Activated CD4-positive, alpha-beta T cell treated with anti-CD3 and anti-CD28 coated beads, Interleukin-2, amount 50 U/mL, for 24 hours (primary cell): Measurements from ENCODE around the gene MRAP2.
"Not testable (repeated sequence)": the region's sequence is repeated elsewhere in the genome, so short reads cannot be mapped to it uniquely, and the experiment has no call there.

Source experiments
- DNase-seq, 2 donors: peaks; one replicate each; pipeline ENCODE4 v3.0.0-alpha.2; 2020; ENCODE audit warnings: low read depth in 1 of 2, low spot score in 1 of 2

MRAP2 gene

DNA sequence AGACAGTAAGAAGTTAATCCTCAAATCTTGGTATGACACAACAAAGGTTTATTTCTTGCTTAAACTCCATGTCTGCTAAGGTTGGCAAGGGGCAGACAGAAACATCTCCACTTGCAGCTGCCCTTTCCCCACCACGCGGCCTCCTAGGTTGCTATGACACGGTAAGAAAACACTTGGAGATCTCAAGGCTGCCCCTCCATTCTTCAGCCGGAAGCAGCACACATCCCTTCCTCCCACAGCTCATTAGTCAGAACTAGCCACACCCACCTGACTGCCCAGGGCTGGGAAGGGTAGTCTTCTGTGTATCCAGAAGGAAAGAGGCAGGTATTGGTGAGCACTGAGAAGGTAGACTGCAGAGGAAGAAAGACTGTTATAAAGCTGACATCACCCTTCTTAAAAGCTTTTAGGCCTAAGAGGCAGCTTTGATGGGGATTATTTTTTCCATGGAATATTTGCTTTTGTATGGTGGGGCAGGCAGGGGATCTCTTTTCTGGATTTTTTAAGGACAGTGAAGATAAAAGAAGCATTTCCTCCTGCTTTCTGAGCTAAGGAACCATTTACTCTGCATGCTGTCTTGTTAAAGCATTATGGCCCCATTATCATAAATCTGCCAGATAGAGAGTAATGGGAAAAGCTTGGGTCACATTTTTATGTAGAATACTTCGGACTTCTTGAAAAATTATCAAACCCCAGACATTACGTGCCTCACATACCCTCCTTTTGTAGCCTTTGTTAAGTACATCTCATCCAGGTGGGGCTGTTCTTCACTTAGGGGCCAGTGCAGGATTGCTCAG lies 41.6 kb downstream of the MRAP2 start:
- DNase-seq, result no peak

DNA sequence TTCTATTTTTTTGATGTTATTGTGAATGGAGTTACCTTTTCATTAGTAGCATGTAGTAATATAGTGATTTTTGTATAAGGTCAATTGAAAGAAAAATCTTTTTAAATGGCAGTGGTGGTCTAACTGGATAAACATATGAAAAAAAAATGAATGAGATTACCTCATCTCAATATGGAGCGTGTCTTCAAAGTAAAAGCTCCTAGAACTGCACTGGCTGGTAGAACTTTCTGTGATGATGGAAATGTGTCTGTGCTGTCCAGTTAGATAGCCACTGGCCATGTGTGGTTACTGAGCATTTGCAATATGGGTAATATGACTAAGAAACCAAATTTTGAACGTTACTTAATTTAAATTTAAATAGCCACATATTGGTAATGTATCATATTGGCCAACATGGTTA lies 44.1 kb downstream of the MRAP2 start:
- DNase-seq, result no peak

DNA sequence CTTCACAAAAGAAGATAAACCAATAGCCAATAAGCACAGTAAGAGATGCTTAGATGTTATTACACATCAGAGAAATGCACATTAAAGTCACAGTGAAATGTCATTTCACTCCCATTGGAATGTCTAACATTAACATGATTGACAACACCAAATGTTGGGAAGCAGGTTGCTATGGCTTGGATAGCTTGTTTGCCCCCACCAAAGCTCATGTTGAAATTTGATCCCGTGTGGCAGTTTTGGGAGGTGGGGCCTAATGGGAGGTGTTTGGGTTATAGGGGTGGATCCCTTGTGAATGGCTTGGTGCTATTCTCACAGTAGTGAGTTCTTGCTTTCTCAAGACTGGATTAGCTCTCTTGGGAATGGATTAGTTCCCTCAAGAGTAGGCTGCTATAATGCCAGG lies 44.8 kb downstream of the MRAP2 start:
- no peak for DNase-seq

DNA sequence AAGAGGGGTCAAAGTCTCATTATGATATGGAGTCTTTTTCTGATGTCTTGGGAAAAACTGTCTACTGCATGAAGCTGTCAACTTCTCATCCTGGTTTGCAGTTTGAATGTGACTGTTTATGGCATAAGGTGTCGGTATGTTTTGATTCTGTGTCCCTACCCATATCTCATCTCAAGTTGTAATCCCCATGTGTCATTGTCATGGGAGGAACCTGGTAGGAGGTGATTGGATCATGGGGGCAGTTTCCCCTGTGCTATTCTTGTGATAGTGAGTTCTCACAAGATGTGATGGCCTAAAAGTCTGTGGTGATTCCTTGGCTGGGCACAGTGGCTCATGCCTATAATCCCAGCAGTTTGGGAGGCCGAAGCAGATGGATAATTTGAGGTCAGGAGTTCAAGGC lies 47.6 kb downstream of the MRAP2 start:
- no peak for DNase-seq

DNA sequence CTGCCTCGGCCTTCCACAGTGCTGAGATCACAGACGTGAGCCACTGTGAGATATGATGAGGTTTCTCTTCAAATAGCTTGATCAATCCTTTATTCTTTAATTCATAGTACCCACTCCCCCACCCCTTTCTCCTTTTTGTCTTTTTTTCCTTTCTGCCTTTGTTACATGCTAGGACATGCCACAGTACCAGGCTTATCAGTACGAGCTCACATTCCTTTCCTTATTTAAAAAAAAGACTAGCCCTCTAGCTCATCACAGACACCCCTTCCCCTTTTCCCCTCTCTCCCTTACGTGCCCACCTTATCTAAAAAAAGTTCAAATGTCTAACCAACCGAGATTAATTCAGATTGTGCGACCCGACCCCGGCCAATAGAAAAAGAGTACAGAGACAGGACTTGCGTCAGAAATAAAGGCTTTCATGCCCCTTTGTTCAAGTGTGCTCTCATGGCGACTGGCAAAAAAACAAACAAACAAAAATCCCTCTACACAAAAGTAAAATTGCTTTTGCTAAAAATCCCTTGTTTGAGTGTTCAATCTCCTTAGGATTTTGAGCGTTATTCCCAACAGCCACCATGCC lies 49.2 kb downstream of the MRAP2 start:
- no peak for DNase-seq

DNA sequence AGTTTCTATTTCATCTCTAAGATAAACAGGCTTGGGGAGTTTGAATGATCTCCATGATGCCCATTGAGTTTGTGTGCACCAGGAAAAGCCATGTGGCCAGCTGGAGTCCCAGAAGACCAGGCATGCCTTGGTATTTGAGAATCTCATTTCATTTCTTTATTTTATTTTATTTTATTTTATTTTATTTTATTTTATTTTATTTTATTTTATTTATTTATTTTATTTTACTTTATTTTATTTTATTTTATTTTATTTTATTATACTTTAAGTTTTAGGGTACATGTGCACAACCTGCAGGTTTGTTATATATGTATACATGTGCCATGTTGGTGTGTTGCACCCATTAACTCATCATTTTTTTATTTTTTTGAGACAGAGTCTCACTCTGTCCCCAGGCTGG lies 51.1 kb downstream of the MRAP2 start:
- DNase-seq, result not testable (repeated sequence)

DNA sequence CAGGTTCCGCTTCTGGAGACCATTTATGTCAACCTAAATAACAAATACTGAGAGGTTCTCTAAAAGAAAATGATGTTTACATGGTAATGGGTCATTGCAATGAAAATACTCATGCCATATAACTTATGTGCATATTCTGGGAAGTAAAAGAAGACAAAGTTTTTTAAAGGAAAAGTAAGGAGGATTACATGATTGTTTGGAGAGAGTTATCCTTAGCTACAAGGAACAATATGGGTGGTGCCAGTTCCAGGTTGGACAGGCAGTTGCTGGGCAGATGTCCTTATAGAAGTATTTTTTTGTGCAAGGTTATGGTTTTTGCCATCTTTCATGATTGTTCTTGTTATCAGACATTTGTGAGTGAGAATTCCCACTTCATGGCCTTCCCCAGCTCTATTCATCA lies 52.5 kb downstream of the MRAP2 start:
- DNase-seq, result no peak

DNA sequence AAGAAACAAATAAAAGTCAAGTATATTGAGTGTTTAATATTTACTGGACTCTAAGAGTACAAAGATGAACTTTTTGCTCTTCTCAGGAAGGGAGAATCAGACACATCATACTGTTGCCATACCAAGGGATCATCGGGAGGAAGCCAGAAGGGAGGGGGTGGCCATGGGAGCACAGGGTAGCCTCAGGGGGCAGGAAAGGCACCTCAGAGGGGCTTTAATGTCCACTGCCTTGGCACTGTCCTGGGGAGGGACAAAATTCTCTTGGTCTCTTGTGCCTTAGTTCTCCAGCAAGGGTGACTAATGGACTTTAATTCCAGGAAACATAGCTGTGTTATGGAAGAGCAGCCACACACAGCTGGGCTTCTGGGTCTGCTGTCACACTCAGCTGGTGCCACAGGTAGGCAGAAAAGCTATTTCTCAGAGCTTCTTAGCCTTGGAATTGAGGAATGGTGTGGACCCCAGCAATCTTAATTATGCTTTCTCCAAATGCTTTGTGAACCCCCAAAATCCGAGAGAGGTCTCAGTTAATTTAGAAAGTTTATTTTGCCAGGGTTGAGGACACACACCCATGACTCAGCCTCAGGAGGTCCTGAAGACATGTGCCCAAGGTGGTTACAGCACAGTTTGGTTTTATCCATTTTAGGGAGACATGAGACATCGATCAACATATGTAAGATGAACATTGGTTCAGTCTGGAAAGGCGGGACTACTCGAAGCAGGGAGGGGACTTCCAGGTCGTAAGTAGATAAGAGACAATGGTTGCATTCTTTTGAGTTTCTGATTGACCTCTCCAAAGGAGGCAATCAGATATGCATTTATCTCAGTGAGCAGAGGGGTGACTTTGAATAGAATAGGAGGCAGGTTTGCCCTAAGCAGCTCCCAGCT lies 53.2 kb downstream of the MRAP2 start:
- no peak for DNase-seq

DNA sequence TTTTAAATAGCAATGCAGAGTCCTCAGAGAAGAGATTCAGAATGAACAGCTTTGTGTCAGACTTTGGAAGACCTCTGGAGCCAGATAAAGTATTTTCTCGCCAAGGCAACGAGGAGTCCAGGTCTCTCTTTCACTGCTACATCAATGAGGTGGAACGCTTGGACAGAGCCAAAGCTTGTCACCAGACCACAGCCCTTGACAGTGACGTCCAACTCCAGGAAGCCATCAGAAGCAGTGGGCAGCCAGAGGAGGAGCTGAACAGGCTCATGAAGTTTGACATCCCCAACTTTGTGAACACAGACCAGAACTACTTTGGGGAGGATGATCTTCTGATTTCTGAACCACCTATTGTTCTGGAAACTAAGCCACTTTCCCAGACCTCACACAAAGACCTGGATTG lies 55.5 kb downstream of the MRAP2 start:
- no peak for DNase-seq

DNA sequence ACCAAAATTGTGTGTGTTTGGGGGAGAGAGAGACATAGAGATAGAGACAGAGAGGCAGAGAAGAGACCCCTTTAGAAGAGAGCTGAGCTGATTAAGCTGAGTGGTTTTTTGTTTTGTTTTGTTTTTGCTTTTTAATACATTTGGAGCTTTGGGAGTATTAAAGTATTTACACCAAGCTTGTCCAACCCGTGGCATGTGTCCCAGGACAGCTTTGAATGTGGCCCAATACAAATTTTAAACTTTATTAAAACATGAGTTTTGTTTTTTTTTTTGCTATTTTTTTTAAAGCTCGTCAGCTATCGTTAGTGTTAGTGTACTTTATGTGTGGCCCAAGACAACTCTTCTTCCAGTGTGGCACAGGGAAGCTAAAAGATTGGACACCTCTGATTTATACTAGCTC lies 56.0 kb downstream of the MRAP2 start:
- DNase-seq, result no peak

DNA sequence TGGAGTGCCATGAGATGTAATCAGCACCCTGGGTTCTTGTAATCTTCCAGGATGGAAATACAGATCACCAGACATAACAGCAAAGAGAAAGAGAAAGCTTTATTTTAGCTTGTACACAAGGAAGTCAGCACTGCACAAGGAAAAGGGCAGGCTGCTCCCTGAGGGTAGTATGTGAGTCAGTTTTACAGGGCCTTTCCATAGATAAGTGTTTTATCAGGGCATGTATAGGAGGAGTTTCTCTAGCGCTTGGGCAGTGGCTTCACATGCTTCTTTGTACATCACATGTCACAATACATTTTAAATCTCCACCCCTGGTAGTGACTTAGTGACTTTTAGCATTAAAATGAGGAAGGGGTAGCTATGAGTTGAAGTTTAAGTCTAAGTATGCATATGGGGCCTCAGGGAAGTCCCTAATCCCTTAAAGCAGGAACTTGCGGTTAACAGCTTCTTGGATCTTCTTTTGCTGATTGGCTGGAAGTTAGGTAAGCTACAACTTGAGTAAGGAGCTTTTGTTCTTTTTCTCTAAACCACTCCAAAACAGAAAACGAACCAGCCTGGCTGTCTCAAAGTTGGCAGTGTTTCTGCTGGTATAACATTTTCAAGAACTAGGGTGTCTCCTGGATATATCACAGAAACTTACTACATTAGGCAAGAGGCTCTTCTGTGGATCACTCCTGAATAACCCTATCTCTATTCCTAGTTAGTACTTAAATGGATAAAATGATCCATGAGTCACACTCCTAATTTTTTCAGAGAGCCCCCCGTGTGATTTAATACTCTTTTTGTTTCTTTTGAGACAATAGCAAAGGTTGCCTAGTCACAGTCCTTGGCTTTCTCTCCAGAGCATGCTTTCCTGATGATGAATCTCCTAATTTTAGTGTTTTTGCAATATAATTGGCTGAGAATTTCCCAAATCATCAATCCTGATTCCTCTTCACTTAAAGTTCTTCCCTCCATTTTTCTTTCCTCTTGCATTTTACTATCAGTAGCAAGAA lies 60.2 kb downstream of the MRAP2 start:
- no peak for DNase-seq

DNA sequence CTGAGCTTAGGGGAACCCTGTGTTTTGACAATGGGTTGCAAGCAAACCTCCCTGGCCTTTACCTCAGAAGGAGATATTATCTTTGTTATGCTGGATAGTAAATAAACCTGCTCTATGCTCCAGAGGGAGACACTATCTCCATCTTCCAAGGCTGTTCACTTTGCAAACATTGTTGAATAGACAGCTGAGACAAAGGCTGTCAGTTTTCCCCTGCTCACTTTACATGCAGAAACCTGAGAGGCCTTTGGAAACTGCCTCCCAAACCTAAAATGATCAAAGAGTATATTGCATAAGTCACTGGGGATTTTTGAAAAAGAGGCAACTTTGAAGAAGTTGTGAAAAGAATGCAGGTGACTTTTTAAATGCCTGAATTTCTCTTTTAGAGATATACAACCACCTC lies 61.6 kb downstream of the MRAP2 start:
- DNase-seq, result no peak

DNA sequence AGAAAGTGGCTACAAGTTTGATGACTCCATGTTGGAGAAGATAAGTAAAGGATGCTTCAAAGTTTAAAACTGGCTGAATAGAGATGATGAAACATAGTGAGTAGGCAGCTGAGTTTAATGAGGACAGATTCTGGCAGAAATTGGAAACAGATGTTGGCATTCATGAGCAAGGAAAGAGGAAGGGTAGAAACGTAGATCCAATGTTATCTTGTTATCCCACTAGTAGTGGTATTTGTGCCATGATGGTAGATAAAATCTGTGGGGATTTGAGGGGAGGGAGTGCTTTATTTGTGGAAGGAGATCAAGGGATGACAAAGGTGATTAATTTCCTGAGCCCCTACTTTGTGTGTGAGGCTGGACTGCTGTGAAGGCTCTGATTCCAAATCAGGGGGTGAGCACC lies 69.5 kb downstream of the MRAP2 start:
- DNase-seq, result no peak

DNA sequence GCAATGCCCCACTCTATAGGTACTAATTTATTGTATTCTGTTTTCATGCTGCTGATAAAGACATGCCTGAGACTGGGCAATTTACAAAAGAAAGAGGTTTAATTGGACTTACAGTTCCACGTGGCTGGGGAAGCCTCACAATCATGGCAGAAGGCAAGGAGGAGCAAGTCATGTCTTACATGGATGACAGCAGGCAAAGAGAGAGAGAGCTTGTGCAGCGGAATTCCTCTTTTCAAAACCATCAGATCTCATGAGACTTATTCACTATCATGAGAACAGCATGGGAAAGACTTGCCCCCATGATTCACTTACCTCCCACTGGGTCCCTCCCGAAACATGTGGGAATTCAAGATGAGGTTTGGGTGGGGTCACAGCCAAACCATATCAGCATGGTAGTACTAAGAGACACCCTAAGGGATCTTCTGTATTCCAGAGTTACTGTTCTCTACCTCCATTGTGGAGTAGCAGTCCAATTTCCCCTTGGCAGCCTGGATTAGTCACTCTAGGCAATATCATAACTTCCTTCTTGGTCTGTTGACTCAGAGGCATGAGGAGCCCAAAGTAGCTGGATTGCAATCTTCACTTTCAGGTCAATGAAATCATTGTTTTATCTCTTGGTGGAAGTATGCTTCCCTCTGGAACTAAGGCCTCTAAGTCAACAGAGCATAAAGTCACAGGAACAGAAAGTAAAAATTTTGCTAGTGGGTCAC lies 71.8 kb downstream of the MRAP2 start:
- DNase-seq, result not testable (repeated sequence)

DNA sequence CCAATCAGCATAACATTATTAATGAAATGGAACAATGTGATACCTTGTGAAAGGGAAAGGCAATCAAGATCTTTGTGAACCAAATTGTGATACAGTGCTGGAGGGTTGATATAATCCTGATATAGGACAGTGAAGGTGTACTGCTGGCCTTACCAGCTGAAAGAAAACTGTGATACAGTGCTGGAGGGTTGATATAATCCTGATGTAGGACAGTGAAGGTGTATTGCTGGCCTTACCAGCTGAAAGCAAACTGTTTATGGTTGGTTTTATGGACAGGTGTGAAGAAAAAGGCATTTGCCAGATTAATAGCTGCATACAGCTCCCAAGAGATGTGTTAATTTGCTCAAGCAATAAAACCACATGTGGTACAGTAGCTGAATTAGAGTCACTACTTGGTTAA lies 73.9 kb downstream of the MRAP2 start:
- DNase-seq, result no peak

DNA sequence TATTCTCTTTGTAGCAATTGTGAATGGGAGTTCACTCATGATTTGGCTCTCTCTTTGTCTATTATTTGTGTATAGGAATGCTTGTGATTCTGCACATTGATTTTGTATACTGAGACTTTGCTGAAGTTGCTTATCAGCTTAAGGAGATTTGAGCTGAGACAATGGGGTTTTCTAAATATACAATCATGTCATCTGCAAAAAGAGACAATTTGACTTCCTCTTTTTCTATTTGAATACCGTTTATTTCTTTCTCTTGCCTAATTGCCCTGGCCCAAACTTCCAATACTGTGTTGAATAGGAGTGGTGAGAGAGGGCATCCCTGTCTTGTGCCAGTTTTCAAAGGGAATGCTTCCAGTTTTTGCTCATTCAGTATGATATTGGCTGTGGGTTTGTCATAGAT lies 77.8 kb downstream of the MRAP2 start:
- not testable (repeated sequence) for DNase-seq

DNA sequence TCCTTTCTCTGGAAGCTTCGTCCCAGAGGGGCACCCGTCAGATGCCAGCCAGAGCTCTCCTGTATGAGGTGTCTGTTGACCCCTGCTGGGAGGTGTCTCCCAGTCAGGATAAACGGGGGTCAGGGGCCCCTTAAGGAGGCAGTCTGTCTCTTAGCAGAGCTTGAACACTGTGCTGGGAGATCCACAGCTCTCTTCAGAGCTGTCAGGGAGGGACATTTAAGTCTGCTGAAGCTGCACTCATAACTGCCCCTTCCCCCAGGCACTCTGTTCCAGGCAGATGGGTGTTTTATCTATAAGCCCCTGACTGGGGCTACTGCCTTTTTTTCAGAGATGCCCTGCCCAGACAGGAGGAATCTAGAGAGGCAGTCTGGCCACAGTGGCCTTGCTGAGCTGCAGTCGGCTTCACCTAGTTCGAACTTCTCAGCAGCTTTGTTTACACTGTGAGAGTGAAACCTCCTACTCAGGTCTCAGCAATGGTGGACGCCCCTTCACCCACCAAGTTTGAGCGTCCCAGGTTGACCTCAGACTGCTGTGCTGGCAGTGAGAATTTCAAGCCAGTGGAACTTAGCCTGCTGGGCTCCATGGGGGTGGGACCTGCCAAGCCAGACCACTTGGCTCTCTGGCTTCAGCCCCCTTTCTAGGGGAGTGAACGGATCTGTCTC lies 81.5 kb downstream of the MRAP2 start:
- DNase-seq, result not testable (repeated sequence)

DNA sequence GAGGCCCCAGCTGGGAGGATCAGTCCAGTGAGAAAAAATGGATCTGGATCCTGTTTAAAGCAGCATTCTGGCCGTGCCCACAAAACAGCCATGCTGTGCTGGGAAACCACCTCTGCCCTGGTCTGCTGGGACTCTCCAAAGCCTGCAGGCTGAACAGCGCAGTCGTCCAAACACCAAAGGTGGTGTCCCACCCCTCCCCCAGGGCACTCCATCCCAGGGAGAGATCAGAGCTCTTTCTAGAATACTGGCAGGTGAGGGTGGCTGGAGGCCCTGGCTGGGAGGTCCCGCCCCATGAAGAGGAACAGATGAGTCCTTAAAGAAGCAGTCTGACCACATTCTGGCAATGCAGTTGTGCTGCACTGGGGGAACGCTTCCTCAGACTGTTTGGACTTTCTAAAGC lies 84.6 kb downstream of the MRAP2 start:
- DNase-seq, result no peak

DNA sequence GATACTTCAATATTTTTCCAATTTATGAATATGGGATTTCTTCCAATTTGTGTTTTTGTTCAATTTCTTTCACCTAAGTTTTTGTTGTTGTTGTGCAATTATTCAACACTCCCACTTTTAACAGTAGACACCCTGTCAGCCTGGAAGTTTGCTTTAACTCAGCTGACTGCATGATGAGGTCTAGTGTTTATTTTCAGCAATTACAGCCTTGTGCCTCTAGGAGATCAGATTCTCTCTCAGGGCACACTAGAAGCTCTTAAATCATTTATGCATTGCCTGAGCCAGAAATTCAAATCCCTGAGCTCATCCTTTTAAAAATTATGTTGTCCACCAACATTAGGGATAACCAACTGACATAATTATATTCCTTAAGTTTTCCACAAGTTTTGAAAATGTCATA lies 85.7 kb downstream of the MRAP2 start:
- no peak for DNase-seq

DNA sequence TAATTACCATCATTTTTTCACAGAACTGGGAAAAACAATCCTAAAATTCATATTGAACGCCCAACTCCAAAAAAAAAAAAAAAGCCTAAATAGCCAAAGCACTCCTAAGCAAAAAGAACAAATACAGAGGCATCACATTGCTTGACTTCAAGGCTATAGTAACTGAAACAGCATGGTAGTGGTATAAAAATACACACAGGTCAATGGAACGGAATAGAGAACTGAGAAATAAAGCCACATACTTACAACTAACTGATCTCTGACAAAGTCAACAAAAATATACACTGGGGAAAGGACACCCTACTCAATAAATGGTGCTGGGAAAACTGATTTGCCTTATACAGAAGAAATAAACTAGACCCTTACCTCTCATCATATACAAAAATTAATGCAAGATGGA lies 89.6 kb downstream of the MRAP2 start:
- DNase-seq, result no peak
